HG03565 (cell line): ENCODE data around the gene PTPN13.

Experiments
- ATAC-seq: cut with Tn5 transposase; IDR thresholded peaks from one replicate; pipeline ENCODE4 v1.9.1; 2021; ENCODE audit warnings: mild to moderate bottlenecking, moderate library complexity; ENCODE audit not compliant: unreplicated experiment

PTPN13 gene

DNA sequence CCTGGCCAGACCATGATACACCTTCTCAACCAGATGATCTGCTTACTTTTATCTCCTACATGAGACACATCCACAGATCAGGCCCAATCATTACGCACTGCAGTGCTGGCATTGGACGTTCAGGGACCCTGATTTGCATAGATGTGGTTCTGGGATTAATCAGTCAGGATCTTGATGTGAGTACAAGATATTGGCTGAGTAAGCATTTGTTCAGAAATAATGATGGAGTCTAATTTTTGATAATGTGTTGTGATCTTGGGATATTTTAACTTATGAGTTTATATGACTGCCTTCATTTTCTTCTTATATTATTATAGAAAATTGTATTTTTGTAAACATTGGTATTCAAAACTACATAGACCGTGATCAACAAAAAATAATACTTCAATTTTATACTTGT, 215.7 kb downstream of the PTPN13 start:
- no peak for ATAC-seq

- ATAC-seq: no peak
Observed at GRCh38 chr4:86810847-86811246, 216.7 kb downstream of the PTPN13 start.

GRCh38 chr4:86815653-86816052, 221.5 kb downstream of the PTPN13 start:
- no peak for ATAC-seq

DNA sequence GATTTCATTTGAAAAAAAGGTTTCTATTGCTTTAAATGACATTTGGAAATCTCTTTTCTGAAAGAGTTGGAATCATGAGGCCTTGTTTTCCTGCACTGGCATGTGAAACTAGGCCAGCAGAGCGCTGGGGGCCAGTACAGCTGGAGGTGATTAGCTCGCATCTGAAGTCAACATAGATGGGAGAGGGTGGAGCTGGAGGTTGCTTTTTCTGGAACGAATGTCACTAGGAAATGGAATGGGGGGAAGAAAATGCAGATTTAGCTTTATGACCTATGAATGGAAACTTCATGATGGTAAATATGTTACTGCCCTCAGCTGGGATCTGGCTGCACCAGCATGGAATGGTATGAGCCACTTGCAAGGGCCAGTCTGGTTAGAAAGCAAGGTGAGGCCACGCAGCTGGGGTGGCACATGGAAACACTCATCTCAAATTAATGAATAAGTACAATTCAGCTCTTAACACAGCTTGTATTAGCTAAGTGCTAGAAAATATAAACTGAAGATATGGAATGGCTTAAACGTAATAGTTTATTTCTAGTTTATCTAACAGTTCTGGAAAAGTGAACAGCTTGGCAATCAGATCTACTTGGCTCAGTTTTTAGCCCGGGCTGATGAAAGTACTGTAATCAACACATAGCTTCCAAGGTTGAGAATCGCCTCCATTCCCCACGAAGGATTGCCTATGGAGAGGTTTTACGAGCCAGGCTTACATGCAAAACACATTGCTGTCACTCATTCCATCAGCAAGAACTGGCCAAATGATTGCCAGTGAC, 222.6 kb downstream of the PTPN13 start:
- no peak for ATAC-seq

- ATAC-seq: no peak
Observed at GRCh38 chr4:86818211-86818610, 224.1 kb downstream of the PTPN13 start.

DNA sequence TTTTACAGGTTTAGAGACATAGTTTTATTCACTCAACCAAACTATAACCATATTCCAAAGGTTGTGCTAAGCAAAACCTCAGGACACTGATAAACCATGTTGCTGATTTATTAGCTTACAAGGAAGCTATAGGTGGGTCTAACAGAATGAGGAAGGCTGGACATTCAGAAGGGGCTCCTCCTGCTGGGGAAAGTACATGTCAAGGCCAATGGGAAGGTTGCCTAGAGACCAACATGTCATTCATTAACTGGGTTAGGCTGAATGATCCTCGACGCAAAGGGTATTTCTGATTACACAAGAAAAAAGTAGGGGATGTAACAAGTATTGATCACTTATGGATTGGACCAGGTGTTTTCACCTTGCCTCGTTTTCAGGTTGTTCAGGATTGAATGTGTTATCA, 224.7 kb downstream of the PTPN13 start:
- no peak for ATAC-seq

DNA sequence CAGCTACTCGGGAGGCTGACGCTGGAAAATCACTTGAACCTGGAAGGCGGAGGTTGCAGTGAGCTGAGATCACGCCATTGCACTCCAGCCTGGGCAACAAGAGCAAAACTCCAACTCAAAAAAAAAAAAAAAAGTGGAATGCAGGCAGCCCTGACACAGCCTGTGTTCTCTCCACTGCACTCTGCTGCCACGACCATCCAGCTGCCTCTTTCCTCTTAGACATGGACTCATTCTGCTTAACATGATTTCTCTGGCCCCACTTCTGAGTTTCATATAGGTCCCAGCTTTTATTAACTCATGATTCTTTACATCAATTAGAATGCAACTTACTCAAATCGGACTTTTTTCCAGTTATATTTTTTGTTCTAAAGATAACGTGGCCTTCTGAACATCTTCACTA, 225.4 kb downstream of the PTPN13 start:
- ATAC-seq: no peak

DNA sequence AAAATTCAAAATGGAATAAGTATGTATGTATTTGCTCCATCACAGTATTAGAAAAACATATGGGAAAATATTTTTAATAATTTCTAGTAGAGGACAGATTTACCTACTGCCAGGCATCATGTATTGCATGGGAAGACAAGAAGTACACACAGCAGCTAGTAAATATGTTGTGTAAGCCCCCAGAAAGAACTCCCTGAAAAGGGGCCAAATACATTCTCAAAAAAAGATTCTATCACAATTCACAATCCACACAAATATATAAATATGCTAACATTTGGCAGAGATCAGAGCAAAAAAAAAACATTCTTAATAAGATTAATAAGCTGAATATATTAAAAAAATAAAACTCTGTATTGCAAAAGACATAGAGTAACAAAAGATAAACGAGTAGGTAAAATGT, 227.0 kb downstream of the PTPN13 start:
- ATAC-seq: no peak

- no peak for ATAC-seq
Observed at GRCh38 chr4:86822136-86822535, 228.0 kb downstream of the PTPN13 start.

DNA sequence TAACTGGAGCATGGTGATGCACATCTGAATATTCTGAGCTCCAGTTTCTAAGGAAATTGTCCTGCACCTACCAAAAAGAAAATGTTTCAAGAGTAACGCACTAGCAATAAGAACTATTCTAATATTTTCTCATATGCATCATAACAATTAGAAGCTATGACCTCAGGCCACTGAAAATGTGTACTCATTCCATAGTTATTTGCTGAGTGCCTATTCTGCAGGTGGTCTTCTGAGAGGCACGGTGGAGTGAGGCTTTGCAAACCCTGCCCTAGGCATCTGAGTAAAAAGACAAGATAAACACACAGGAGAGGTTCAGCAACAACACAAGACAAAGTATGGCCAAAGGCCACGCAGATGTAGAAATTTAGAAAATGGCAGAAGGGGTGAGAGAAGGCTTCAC, 231.4 kb downstream of the PTPN13 start:
- no peak for ATAC-seq

DNA sequence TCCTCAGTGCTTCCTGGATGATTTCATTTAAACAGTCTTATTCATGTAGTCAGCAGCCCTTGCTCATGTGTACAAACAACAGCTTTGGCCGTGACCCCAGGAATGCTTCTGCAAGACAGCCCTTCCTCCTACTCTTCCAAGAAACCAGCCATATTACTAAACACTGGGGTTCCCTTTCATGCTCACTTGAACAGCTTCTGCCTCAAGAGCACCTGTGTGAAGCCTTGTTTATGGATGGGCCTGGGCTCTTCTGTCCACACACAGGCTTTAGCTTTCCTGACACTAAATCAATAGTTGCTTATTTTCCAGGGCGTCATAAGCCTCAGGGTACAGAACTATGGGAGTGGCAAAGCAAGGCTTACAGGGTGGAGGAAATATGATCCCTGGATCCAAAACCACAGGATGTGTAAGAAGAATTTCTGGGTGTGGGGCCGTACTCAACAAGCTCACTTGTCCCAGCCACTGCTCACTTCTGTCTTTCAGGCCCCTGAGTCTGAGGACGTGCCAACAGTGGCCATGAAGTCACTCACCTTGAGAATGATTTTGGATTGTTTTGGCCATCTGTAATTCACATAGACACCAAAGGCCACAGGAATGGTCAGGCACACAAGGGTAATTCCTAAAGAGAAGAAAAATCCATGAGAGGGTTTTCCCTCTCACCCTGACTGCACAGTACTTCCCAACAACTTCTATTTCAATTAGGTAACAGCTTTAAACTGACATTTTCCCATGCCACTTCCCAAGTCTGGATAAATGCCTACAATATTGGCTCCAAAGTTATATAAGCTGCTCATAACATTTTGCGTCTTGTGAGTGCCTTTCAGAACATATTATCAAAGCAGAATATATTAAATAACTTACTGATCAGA, 237.4 kb downstream of the PTPN13 start:
- ATAC-seq: no peak

DNA sequence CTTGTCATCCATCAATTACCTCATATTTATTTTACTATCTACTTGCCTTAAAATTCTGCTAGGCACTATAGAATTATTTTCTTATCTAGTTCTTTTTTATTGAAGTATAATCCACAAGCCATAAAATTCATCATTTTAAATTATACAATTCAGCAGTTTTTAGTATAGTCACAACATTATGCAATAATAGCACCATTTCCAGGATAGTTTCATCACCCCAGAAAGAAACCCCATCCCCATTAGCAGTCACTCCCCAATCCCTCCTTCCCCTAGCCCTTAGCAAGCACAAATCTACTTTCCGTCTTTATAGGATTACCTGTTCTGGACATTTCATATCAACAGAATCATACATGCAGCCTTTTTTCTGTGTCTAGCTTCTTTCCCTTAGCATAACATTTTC, 239.5 kb downstream of the PTPN13 start:
- no peak for ATAC-seq

DNA sequence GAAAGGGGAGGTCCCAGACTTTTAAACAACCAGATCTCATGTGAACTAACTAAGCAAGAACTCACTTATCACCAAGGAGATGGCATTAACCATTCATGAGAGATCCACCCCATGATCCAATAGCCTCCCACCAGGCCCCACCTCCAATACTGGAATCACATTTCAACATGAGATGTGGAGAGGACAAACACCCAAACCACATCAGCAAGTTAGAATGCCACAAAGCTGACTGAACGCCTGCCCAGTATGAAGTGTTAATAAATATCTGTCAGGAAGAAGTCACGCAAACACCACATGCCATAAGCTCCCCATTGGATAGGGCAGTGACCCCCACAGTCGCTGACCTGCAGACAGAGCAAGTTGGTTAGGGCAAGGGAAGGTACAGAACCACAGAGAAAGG, 240.8 kb downstream of the PTPN13 start:
- ATAC-seq: no peak

DNA sequence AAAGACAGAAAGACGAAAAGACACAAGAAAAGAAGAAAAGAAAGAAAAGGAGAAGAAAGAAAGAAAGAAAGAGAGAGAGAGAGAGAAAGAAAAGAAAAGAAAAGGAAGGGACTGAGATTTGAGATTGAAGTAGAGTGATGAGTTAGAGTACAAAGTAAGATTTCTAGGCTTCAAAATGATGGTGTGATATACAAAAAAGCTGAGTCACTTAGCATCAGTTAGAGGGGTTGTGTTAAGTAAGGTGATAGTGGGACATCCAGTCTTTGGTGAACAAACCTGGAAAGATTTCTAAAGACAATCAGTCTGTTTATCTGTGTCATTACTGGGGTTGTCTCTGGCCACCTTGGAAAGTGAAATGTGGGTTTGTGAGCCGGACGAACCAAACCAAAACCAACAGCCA, 241.6 kb downstream of the PTPN13 start:
- ATAC-seq: no peak

GRCh38 chr4:86837691-86838503, 243.8 kb downstream of the PTPN13 start:
- no peak for ATAC-seq

DNA sequence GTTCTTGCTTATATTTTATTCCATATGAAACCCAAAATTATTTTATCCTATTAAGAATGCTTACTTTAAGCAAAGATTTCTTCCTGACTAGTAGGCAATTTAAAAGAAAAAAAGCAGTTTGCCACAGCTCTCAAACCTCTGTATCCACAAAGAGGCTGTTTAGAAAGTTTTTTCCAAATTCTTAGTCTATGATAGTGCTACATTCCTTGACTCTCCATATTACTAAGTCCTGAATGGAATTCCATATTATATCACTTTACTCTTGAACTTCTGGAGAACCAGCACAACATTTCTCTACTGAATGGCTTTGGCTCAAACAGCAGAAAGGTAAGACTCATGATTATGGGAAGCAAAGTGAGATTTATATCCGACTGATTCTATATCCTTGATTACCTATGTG, 246.7 kb downstream of the PTPN13 start:
- no peak for ATAC-seq

- ATAC-seq: no peak
Observed at GRCh38 chr4:86841309-86841708, 247.2 kb downstream of the PTPN13 start.

GRCh38 chr4:86845593-86845992, 251.5 kb downstream of the PTPN13 start:
- no peak for ATAC-seq

- no peak for ATAC-seq
Observed at GRCh38 chr4:86846921-86847320, 252.8 kb downstream of the PTPN13 start.

GRCh38 chr4:86847571-86847970, 253.5 kb downstream of the PTPN13 start:
- ATAC-seq: no peak

DNA sequence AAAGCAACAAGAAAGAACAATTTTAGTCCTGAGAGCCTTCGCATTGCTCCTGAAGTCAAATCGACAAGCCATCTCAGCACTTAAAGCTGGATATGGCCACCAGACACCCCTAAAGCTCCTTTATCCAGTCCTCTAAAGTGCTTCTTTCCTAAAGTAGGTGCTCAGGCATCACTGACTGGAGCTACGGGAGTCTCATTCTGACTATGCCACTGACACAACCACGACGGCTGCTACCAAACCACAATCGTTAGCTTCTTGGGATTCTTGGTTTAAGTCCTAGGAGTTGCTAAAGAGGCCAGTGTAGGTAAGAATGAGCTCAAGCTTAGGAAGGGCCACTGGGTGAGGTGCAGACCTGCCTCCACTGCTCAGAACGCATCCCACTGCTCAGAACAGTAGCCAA, 254.0 kb downstream of the PTPN13 start:
- ATAC-seq: no peak
